ENCODE results near the gene POMT1.

- TF ChIP-seq POLR2AphosphoS5 (IDR thresholded peaks at IDR 0.05) = no peak
- TF ChIP-seq CTCF (IDR thresholded peaks at IDR 0.05) = no peak
- no peak for TF ChIP-seq POLR2A (IDR thresholded peaks at IDR 0.05)
- no peak for TF ChIP-seq EP300 (IDR thresholded peaks at IDR 0.05)
Measured at GRCh38 chr9:131546336-131547084, 43.8 kb downstream of the POMT1 start.

Measured in suprapubic skin (tissue), 4 donors.